Aorta (tissue), 5 donors: ENCODE measurements around the gene PPTC7. TPM values are rescaled to one million over a fixed set of nuclear protein-coding genes. Genes with fewer than 3 reads are reported as not detected.
"Not testable (repeated sequence)": the region's sequence is repeated elsewhere in the genome, so short reads cannot be mapped to it uniquely, and the experiment has no call there.

Experiments used
- ATAC-seq: fragments of 200-7000 bp; cut with Tn5 transposase; one replicate; pipeline ENCODE4 v1.9.1; 2022; ENCODE audit warnings: moderate library complexity; ENCODE audit not compliant: low FRiP score
- DNase-seq, 2 donors: peaks; one replicate each; pipeline ENCODE4 v3.0.0-alpha.2; 2020
- H3K27ac ChIP-seq, 2 donors: one replicate each; pipeline ENCODE4 v1.5.1; 2013; ENCODE audit warnings: low read length in 2 of 2, mild to moderate bottlenecking in 2 of 2, moderate library complexity in 2 of 2, control low read depth in 1 of 2, inconsistent platforms in 1 of 2, low read depth in 1 of 2
- H3K27me3 ChIP-seq, 2 donors: one replicate each; pipeline ENCODE4 v1.6.1; 2013; ENCODE audit warnings: control low read depth in 1 of 2, low read length in 1 of 2, mild to moderate bottlenecking in 1 of 2, moderate library complexity in 1 of 2; ENCODE audit not compliant: insufficient read depth in 2 of 2, control insufficient read depth in 1 of 2
- H3K36me3 ChIP-seq, 2 donors: one replicate each; pipeline ENCODE4 v1.6.1; 2013; ENCODE audit warnings: control low read depth in 1 of 2, low read length in 1 of 2, mild to moderate bottlenecking in 1 of 2; ENCODE audit not compliant: insufficient read depth in 2 of 2, control insufficient read depth in 1 of 2
- H3K4me1 ChIP-seq, 2 donors: one replicate each; pipeline ENCODE4 v1.6.1; 2013; ENCODE audit warnings: low read length in 2 of 2, control low read depth in 1 of 2, mild to moderate bottlenecking in 1 of 2, moderate library complexity in 1 of 2; ENCODE audit not compliant: insufficient read depth in 2 of 2, control insufficient read depth in 1 of 2
- H3K4me3 ChIP-seq, 2 donors: one replicate each; pipeline ENCODE4 v1.5.1; 2013; ENCODE audit warnings: low read length in 2 of 2, control low read depth in 1 of 2, mild to moderate bottlenecking in 1 of 2
- H3K9me3 ChIP-seq: one replicate; pipeline ENCODE4 v1.6.1; 2013; ENCODE audit warnings: mild to moderate bottlenecking, low read length; ENCODE audit not compliant: control insufficient read depth
- WGBS, 2 donors: extraction: QIAGEN DNeasy Blood & Tissue Kit; methylation state at CpG; one replicate each; pipeline ENCODE4 v1.1.7; 2013; 5-methylcytosine and 5-hydroxymethylcytosine counted together
- intact Hi-C, 2 donors: fragments of 100-400 bp; cut with DNase I; formaldehyde crosslinking; loops; one replicate each; pipeline versions ENCODE4 v1.14.2 to v1.15.0; 2022
- polyA plus RNA-seq, 2 donors: library from polyadenylated mRNA; stranded (reverse); fragments of 200-250 nt; gene quantifications; one replicate each; pipeline ENCODE4 v1.2.3, GENCODE V29; 2013
- total RNA-seq, 2 donors: library from RNA; stranded (reverse); fragmentation: NEBNext Ultra II Directional; extraction: Animal tissue kit (Norgen Biotek cat#: 25700); gene quantifications; one replicate each; pipeline ENCODE4 v1.2.1, GENCODE V29; 2021
- donor health status: healthy with polysubstance abuse.
- donor health status: Bipolar disorder and iron deficiency.
- donor health status: DM: no; HTN: no; CAD: no.
- donor health status: DM: no; HTN: no; CAD: no.
- donor health status: DM: yes; HTN: yes; CAD: no.

PPTC7 gene
- total and polyA plus RNA-seq, 4 donors: 8.5 to 21.8 (median 13.3) TPM

GRCh38 chr12:110591451-110592051 is 8.4 kb upstream of the PPTC7 start:
- ATAC-seq: no peak
- Histone ChIP-seq H3K9me3 (no peaks in the 10 kb centered on the region), H3K36me3 (no peaks in the 10 kb centered on the region), H3K27ac (no peak overlapping the region), H3K4me1 (no peaks in the 10 kb centered on the region), H3K27me3 (no peaks in the 10 kb centered on the region), H3K4me3 (no peak overlapping the region)
- WGBS, 2 donors: 85 to 86% methylated on average over 7 of the region's 7 CpGs
- intact Hi-C loops: no loop called here
- DNase-seq: no peak

DNA sequence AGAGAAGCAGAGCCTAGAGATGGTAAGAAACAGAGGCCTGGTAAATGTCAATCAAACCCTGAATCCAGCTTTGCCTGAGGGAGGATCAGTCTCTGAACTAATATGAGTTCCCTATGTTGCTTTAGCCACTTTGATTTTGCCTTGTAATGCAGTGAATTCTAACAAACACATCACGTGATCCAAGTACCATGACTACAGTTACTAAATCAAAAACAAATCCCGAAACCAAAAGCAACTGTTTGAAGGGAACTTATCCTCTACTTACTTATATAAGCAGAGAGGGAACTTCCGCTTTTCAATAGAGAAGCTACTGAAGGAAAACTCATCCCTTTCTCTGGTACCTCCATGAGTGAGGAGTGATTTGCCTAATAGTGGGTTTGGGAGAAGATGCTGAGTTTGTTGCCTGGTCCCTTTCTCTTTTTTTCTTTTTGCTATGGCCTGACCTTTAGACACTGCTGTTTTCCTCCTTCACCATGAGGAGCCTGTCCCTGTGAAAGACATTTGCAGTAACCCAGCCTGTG is 7.7 kb upstream of the PPTC7 start:
- intact Hi-C loops: no loop called here
- Histone ChIP-seq H3K4me1 (no peaks in the 10 kb centered on the region), H3K36me3 (no peaks in the 10 kb centered on the region), H3K9me3 (no peaks in the 10 kb centered on the region), H3K4me3 (no peak overlapping the region), H3K27ac (peak overlapping the region in 1 of 2 donors; percentile 11), H3K27me3 (no peaks in the 10 kb centered on the region)
- ATAC-seq (peak; percentile 82), DNase-seq (no peak)
- WGBS, 2 donors: 37 to 49% methylated on average over 3 of the region's 3 CpGs

DNA sequence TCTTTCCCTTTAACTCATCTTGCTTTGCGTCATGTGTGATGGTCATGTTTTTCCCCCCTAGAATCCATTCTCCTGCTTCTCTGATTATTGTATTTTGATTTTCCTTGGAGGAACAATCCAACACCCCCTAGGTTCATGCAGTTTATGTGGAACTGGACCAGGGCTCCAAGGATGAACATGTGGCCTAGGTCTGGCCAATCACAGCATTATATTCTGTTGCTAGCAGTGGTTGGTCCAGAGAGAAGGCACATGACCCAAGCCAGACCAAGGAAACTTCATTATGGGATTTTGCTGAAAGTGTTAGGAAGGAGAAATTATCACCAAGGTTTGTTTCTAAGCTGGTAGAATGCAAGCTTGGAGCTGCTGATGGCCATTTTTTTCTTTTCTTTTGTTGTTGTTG is 6.9 kb upstream of the PPTC7 start:
- Histone ChIP-seq H3K4me3 (no peak overlapping the region), H3K27me3 (no peaks in the 10 kb centered on the region), H3K36me3 (no peaks in the 10 kb centered on the region), H3K4me1 (no peaks in the 10 kb centered on the region), H3K9me3 (no peaks in the 10 kb centered on the region), H3K27ac (no peak overlapping the region)
- WGBS, 2 donors: 89 to 98% methylated on average over 1 of the region's 1 CpG
- DNase-seq (no peak), ATAC-seq (no peak)
- intact Hi-C loops: no loop called here

DNA sequence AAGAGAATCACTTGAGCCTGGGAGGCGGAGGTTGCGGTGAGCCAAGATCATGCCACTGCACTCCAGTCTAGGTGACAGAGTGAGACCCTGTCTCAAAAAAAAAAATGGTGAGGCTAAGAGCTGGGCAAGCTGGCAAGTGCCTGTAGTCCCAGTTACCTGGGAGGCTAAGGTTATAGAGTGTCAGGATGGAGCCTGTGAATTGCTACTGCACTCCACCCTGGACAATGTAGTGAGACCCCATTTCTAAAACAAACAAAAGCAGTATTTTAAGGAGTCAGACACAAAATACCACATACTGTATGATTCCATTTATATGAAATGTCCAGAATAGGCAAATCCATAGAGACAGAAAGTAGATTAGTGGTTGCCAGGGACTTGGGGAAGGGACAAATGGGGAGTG is 4.0 kb upstream of the PPTC7 start:
- H3K36me3 ChIP-seq, H3K9me3 ChIP-seq, intact Hi-C loops, H3K27me3 ChIP-seq, H3K4me1 ChIP-seq, H3K27ac ChIP-seq, DNase-seq, ATAC-seq, H3K4me3 ChIP-seq: not testable (repeated sequence)
- WGBS, 2 donors: 97 to 98% methylated on average over 2 of the region's 2 CpGs

DNA sequence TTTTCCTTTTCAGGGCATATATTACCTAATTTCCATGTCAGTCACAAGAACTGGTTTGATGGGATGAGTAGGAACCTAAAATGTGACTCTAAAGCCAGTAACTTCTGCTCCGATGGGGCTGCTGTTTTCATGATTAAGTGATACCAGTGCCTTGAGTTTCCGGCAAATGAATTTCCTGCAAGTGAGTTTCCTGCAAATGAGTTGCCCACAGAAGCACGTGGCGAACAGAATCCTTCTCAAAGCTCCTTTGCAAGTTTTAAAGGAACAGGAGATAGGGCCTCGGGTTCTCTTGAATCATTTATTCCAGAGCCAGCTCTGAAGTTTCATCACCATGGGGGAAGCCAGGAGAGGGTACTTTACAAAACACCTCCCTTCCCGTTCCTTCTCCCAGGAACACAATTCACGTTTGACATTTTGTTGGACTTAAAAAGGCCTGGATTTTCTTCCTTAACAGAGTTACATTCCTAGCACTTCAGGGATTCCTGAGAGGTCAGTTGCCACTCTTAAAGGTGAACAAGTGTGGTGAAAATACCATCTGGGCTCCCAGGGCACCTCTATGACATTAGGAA is 2.2 kb upstream of the PPTC7 start:
- H3K27ac ChIP-seq: no peak overlapping the region
- DNase-seq: peak in 1 of 2 donors; percentile 64
- 22 to 23% methylated on average over 7 of the region's 7 CpGs for WGBS, 2 donors
- no peaks in the 10 kb centered on the region for H3K4me1 ChIP-seq
- H3K27me3 ChIP-seq: no peaks in the 10 kb centered on the region
- no peaks in the 10 kb centered on the region for H3K9me3 ChIP-seq
- no peaks in the 10 kb centered on the region for H3K36me3 ChIP-seq
- ATAC-seq: no peak
- no peak overlapping the region for H3K4me3 ChIP-seq
- intact Hi-C loops: no loop called here

- DNase-seq: peak; percentile 81 to 87
- H3K27ac ChIP-seq: peak overlapping the region; percentile 23 to 50
- peak; percentile 65 for ATAC-seq
- intact Hi-C loops: loop anchor here (5.0 kb wide), 3 partner anchors 40 to 80 kb away; partner anchors contain the start of genes RAD9B (in 1 of the 2) and VPS29 (in 1 of the 2)
- peak overlapping the region; percentile 38 to 93 for H3K4me3 ChIP-seq
- H3K36me3 ChIP-seq: no peaks in the 10 kb centered on the region
- H3K9me3 ChIP-seq: no peaks in the 10 kb centered on the region
- no peaks in the 10 kb centered on the region for H3K4me1 ChIP-seq
- 0% methylated on average over 66 to 104 of the region's 104 CpGs for WGBS, 2 donors
- H3K27me3 ChIP-seq: no peaks in the 10 kb centered on the region
Observed at GRCh38 chr12:110582276-110583136, 612 bp downstream of the PPTC7 start.

DNA sequence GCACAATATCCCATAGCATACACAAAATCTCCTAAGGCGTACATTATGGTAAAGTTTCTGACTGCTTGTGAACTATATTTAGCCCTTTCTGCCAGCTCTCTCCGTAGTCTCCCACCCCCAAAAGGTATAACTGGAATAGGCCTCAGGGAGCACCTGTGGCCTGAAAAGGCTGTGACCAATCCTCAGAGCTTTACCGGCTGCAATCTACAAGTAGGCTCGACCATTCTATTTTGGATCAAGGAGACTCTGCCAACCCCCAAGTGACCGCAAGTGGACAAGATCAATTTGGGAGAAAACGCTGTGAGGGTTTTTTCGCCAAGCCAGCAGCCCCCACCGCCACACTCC is 1.2 kb downstream of the PPTC7 start:
- Histone ChIP-seq H3K4me3 (peak overlapping the region; percentile 38 to 93), H3K27me3 (no peaks in the 10 kb centered on the region), H3K27ac (no peak overlapping the region), H3K36me3 (no peaks in the 10 kb centered on the region), H3K9me3 (no peaks in the 10 kb centered on the region), H3K4me1 (no peaks in the 10 kb centered on the region)
- intact Hi-C loops: loop anchor here (5.0 kb wide), 3 partner anchors 40 to 80 kb away; partner anchors contain the start of genes RAD9B (in 1 of the 2) and VPS29 (in 1 of the 2)
- ATAC-seq (no peak), DNase-seq (no peak)
- WGBS, 2 donors: 3 to 4% methylated on average over 8 of the region's 8 CpGs

GRCh38 chr12:110579535-110580253 is 3.4 kb downstream of the PPTC7 start:
- 96 to 98% methylated on average over 18 of the region's 18 CpGs for WGBS, 2 donors
- ATAC-seq: no peak
- no peak overlapping the region for H3K4me3 ChIP-seq

More at GRCh38 chr12:110579535-110580253, 3.4 kb downstream of the PPTC7 start:
- no peaks in the 10 kb centered on the region for H3K4me1 ChIP-seq
- H3K9me3 ChIP-seq: no peaks in the 10 kb centered on the region
- H3K27ac ChIP-seq: no peak overlapping the region
- no peak for DNase-seq
- no peaks in the 10 kb centered on the region for H3K27me3 ChIP-seq
- intact Hi-C loops: loop anchor here (5.0 kb wide), 3 partner anchors 37 to 77 kb away; partner anchors contain the start of genes RAD9B (in 1 of the 2) and VPS29 (in 1 of the 2)
- H3K36me3 ChIP-seq: no peaks in the 10 kb centered on the region
